Measurements from ENCODE around the gene AGMO.

DNA sequence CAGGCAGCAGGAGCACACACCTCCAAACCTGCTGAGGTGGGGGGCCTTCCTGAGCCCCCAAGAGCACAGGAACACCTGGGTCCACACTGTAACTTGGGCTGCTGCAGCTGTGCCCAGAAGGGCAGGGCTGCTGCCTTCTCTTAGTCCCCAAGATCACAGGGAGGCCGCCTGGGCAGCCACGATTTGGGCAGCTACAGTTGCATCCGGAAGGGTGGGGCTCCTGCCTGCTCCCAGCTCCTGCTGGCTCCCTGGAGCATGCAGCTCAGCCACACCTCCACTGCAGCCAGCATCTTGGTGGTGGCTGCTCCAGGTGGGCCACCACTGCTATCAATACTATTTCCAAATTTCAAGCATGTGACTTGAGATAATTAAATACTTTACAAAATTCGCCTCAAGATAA is 38.5 kb upstream of the AGMO start:
- TF ChIP-seq, protein P1, sequence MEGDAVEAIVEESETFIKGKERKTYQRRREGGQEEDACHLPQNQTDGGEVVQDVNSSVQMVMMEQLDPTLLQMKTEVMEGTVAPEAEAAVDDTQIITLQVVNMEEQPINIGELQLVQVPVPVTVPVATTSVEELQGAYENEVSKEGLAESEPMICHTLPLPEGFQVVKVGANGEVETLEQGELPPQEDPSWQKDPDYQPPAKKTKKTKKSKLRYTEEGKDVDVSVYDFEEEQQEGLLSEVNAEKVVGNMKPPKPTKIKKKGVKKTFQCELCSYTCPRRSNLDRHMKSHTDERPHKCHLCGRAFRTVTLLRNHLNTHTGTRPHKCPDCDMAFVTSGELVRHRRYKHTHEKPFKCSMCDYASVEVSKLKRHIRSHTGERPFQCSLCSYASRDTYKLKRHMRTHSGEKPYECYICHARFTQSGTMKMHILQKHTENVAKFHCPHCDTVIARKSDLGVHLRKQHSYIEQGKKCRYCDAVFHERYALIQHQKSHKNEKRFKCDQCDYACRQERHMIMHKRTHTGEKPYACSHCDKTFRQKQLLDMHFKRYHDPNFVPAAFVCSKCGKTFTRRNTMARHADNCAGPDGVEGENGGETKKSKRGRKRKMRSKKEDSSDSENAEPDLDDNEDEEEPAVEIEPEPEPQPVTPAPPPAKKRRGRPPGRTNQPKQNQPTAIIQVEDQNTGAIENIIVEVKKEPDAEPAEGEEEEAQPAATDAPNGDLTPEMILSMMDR (IDR thresholded peaks at IDR 0.05; ENCODE audit: low read depth, low read length, poor library complexity, severe bottlenecking): no peak
- TF ChIP-seq EZH2phosphoT487 (IDR thresholded peaks at IDR 0.05; ENCODE audit: borderline replicate concordance, low read length): no peak
